ENCODE results near the gene UBE3B. TPM values are rescaled to one million over a fixed set of nuclear protein-coding genes. Genes with fewer than 3 reads are reported as not detected.
A peak's percentile ranks its signal among the peaks of the same experiment; 100 is the strongest.

Gene UBE3B
- total RNA-seq, 1 donor from 2014 or later = 35.3 TPM

GRCh38 chr12:109494348-109494881 lies 17.0 kb downstream of the UBE3B start:
- no peak for DNase-seq (ENCODE audit: low read depth, low spot score)

- no peak for DNase-seq (ENCODE audit: low read depth, low spot score)
Observed at GRCh38 chr12:109495012-109495411, 17.6 kb downstream of the UBE3B start.

GRCh38 chr12:109496306-109496705 lies 18.9 kb downstream of the UBE3B start:
- no peak for DNase-seq (ENCODE audit: low read depth, low spot score)

GRCh38 chr12:109497675-109498074 lies 20.2 kb downstream of the UBE3B start:
- no peak for DNase-seq (ENCODE audit: low read depth, low spot score)

- DNase-seq (ENCODE audit: low read depth, low spot score) = no peak
Observed at GRCh38 chr12:109500406-109501185, 23.2 kb downstream of the UBE3B start.

GRCh38 chr12:109501299-109501698 lies 23.9 kb downstream of the UBE3B start:
- DNase-seq (ENCODE audit: low read depth, low spot score) = no peak

- DNase-seq (ENCODE audit: low read depth, low spot score) = no peak
Observed at GRCh38 chr12:109502332-109502731, 24.9 kb downstream of the UBE3B start.

- no peak for DNase-seq (ENCODE audit: low read depth, low spot score)
Observed at GRCh38 chr12:109503611-109504010, 26.2 kb downstream of the UBE3B start.

GRCh38 chr12:109504068-109504467 lies 26.6 kb downstream of the UBE3B start:
- no peak for DNase-seq (ENCODE audit: low read depth, low spot score)

GRCh38 chr12:109510196-109510595 lies 32.8 kb downstream of the UBE3B start:
- no peak for DNase-seq (ENCODE audit: low read depth, low spot score)

- DNase-seq (ENCODE audit: low read depth, low spot score) = no peak
Observed at GRCh38 chr12:109512608-109513007, 35.2 kb downstream of the UBE3B start.

GRCh38 chr12:109513051-109513450 lies 35.6 kb downstream of the UBE3B start:
- no peak for DNase-seq (ENCODE audit: low read depth, low spot score)

- no peak for DNase-seq (ENCODE audit: low read depth, low spot score)
Observed at GRCh38 chr12:109513977-109514376, 36.5 kb downstream of the UBE3B start.

- no peak for DNase-seq (ENCODE audit: low read depth, low spot score)
Observed at GRCh38 chr12:109517619-109518018, 40.2 kb downstream of the UBE3B start.

GRCh38 chr12:109518820-109519665 lies 41.6 kb downstream of the UBE3B start:
- peak; percentile 82 for DNase-seq (ENCODE audit: low read depth, low spot score)

- no peak for DNase-seq (ENCODE audit: low read depth, low spot score)
Observed at GRCh38 chr12:109519787-109520186, 42.4 kb downstream of the UBE3B start.

GRCh38 chr12:109521831-109522230 lies 44.4 kb downstream of the UBE3B start:
- no peak for DNase-seq (ENCODE audit: low read depth, low spot score)

GRCh38 chr12:109523071-109523470 lies 45.6 kb downstream of the UBE3B start:
- DNase-seq (ENCODE audit: low read depth, low spot score) = no peak

- no peak for DNase-seq (ENCODE audit: low read depth, low spot score)
Observed at GRCh38 chr12:109523504-109523903, 46.1 kb downstream of the UBE3B start.

- DNase-seq (ENCODE audit: low read depth, low spot score) = no peak
Observed at GRCh38 chr12:109524466-109525278, 47.2 kb downstream of the UBE3B start.

GRCh38 chr12:109525279-109525585 lies 47.8 kb downstream of the UBE3B start:
- no peak for DNase-seq (ENCODE audit: low read depth, low spot score)

Measured in pulmonary artery endothelial cell (primary cell).